Type B pancreatic cell (in vitro differentiated cells): Measurements from ENCODE around the gene PRKCZ. TPM values are rescaled to one million over a fixed set of nuclear protein-coding genes. Genes with fewer than 3 reads are reported as not detected.
A peak's percentile ranks its signal among the peaks of the same experiment; 100 is the strongest.

Experiments used
- DNase-seq: peaks from one replicate; pipeline ENCODE4 v3.0.0; 2021; ENCODE audit warnings: mixed read lengths; ENCODE audit not compliant: unreplicated experiment; ENCODE audit errors: extremely low spot score
- H3K27ac Mint-ChIP-seq: 2 replicates; pipeline ENCODE4 v1.8.0; 2021; ENCODE audit warnings: mild to moderate bottlenecking, mixed read lengths
- H3K27me3 Mint-ChIP-seq: 2 replicates; pipeline ENCODE4 v1.8.0; 2021; ENCODE audit warnings: mixed read lengths
- H3K36me3 Mint-ChIP-seq: 2 replicates; pipeline ENCODE4 v1.8.0; 2021; ENCODE audit warnings: mixed read lengths
- H3K4me1 Mint-ChIP-seq: one replicate; pipeline ENCODE4 v1.8.0; 2021; ENCODE audit warnings: mixed read lengths; ENCODE audit not compliant: unreplicated experiment
- H3K4me3 Mint-ChIP-seq: 2 replicates; pipeline ENCODE4 v1.8.0; 2021; ENCODE audit warnings: mild to moderate bottlenecking, mixed read lengths
- H3K9me3 Mint-ChIP-seq: 2 replicates; pipeline ENCODE4 v1.8.0; 2021; ENCODE audit warnings: mixed read lengths
- CTCF ChIP-seq: fragments of 200-600 bp; sonication (generic); conservative IDR thresholded peaks from 2 replicates; pipeline ENCODE4 v1.5.0; 2021; ENCODE audit warnings: antibody characterized with exemption, mild to moderate bottlenecking
- long read RNA-seq: library from polyadenylated mRNA; unstranded; transcript quantifications from one replicate; pipeline ENCODE4 v2.0.0, GENCODE V29; 2020
- total RNA-seq: library from RNA; stranded (reverse); gene quantifications from 2 replicates; pipeline ENCODE4 v1.2.1, GENCODE V29; 2021; ENCODE audit warnings: low replicate concordance

PRKCZ gene
- 33.2 and 64.4 TPM in 2 replicates for total RNA-seq
- long read RNA-seq, partial matches to known transcripts = 3 of 6 reads
- long read RNA-seq, other reads (novel, unspliced or antisense) = 1 of 6 reads

GRCh38 chr1:2049718-2050431, at the start of gene PRKCZ:
Gene PRKCZ, plus strand, starts transcription at chr1:2050411. Its CDS starts 220 bp downstream, at chr1:2050631.
- DNase-seq = peak; percentile 94
- Mint-ChIP-seq H3K36me3 (no peaks in the 10 kb centered on the region), H3K27me3 (peaks cover 37% of the 10 kb centered on the region), H3K4me1 (peaks cover 16% of the 10 kb centered on the region), H3K9me3 (no peaks in the 10 kb centered on the region), H3K27ac (peak within 1 kb of the TSS; percentile 89), H3K4me3 (peak within 1 kb of the TSS; percentile 88)
- TF ChIP-seq CTCF = no peak

GRCh38 chr1:2000432-2000831, 49.8 kb upstream of the PRKCZ start:
- Mint-ChIP-seq H3K36me3 (no peaks in the 10 kb centered on the region), H3K27me3 (peaks cover 17% of the 10 kb centered on the region), H3K27ac (peak overlapping the region; percentile 64), H3K9me3 (peaks cover 5% of the 10 kb centered on the region), H3K4me3 (no peak overlapping the region), H3K4me1 (peaks cover 14% of the 10 kb centered on the region)
- TF ChIP-seq CTCF = no peak
- DNase-seq = no peak

GRCh38 chr1:2000850-2001249, 49.4 kb upstream of the PRKCZ start:
- Mint-ChIP-seq H3K27ac (peak overlapping the region; percentile 64), H3K27me3 (peaks cover 17% of the 10 kb centered on the region), H3K4me1 (peaks cover 14% of the 10 kb centered on the region), H3K36me3 (no peaks in the 10 kb centered on the region), H3K9me3 (peaks cover 5% of the 10 kb centered on the region), H3K4me3 (no peak overlapping the region)
- no peak for TF ChIP-seq CTCF
- DNase-seq = no peak

GRCh38 chr1:2001773-2002411, 48.3 kb upstream of the PRKCZ start:
- H3K27ac Mint-ChIP-seq = peak overlapping the region; percentile 87
- H3K4me3 Mint-ChIP-seq = peak overlapping the region; percentile 77
- H3K9me3 Mint-ChIP-seq = peaks cover 5% of the 10 kb centered on the region
- peaks cover 17% of the 10 kb centered on the region for H3K27me3 Mint-ChIP-seq
- H3K36me3 Mint-ChIP-seq = no peaks in the 10 kb centered on the region
- TF ChIP-seq CTCF = no peak
- no peak for DNase-seq
- peaks cover 9% of the 10 kb centered on the region for H3K4me1 Mint-ChIP-seq

- Mint-ChIP-seq H3K4me3 (peak within 1 kb of the TSS; percentile 67), H3K4me1 (peaks cover 9% of the 10 kb centered on the region), H3K27me3 (peaks cover 21% of the 10 kb centered on the region), H3K27ac (no peak within 1 kb of the TSS), H3K9me3 (peaks cover 5% of the 10 kb centered on the region), H3K36me3 (no peaks in the 10 kb centered on the region)
- DNase-seq = peak; percentile 83
- TF ChIP-seq CTCF = no peak
Measured at GRCh38 chr1:2003541-2004131, 46.6 kb upstream of the PRKCZ start, which contains the start of gene CFAP74. Gene CFAP74, minus strand, starts transcription at chr1:2003786. Its CDS starts 12,830 bp downstream, at chr1:1990956.
